Glomerular visceral epithelial cell (primary cell): ENCODE measurements around the gene HMCN1.
"Not testable (repeated sequence)": the region's sequence is repeated elsewhere in the genome, so short reads cannot be mapped to it uniquely, and the experiment has no call there.

Experiments used
- DNase-seq: peaks from one replicate; pipeline ENCODE4 v3.0.0-alpha.2; 2016; ENCODE audit errors: extremely low spot score

The HMCN1 gene

GRCh38 chr1:185853739-185854138 lies 119.5 kb downstream of the HMCN1 start:
- peak; percentile 31 for DNase-seq

- DNase-seq: no peak
Measured at GRCh38 chr1:185856482-185856881, 122.3 kb downstream of the HMCN1 start.

GRCh38 chr1:185857442-185857841 lies 123.3 kb downstream of the HMCN1 start:
- no peak for DNase-seq

- DNase-seq: no peak
Measured at GRCh38 chr1:185860311-185860710, 126.1 kb downstream of the HMCN1 start.

GRCh38 chr1:185860859-185861258 lies 126.7 kb downstream of the HMCN1 start:
- no peak for DNase-seq

GRCh38 chr1:185861630-185862029 lies 127.4 kb downstream of the HMCN1 start:
- no peak for DNase-seq

GRCh38 chr1:185862235-185862634 lies 128.0 kb downstream of the HMCN1 start:
- no peak for DNase-seq

GRCh38 chr1:185864331-185864730 lies 130.1 kb downstream of the HMCN1 start:
- DNase-seq: no peak

- peak; percentile 57 for DNase-seq
Measured at GRCh38 chr1:185864889-185865517, 130.8 kb downstream of the HMCN1 start.

GRCh38 chr1:185869590-185869989 lies 135.4 kb downstream of the HMCN1 start:
- DNase-seq: no peak

GRCh38 chr1:185871627-185872150 lies 137.5 kb downstream of the HMCN1 start:
- DNase-seq: no peak

- no peak for DNase-seq
Measured at GRCh38 chr1:185874246-185874645, 140.1 kb downstream of the HMCN1 start.

- DNase-seq: no peak
Measured at GRCh38 chr1:185880330-185880729, 146.1 kb downstream of the HMCN1 start.

- DNase-seq: no peak
Measured at GRCh38 chr1:185880779-185881333, 146.7 kb downstream of the HMCN1 start.

- DNase-seq: no peak
Measured at GRCh38 chr1:185886046-185886445, 151.9 kb downstream of the HMCN1 start.

- no peak for DNase-seq
Measured at GRCh38 chr1:185886671-185887070, 152.5 kb downstream of the HMCN1 start.

GRCh38 chr1:185892831-185893403 lies 158.7 kb downstream of the HMCN1 start:
- DNase-seq: not testable (repeated sequence)

GRCh38 chr1:185894791-185895190 lies 160.6 kb downstream of the HMCN1 start:
- DNase-seq: no peak

GRCh38 chr1:185895208-185895900 lies 161.2 kb downstream of the HMCN1 start:
- no peak for DNase-seq

GRCh38 chr1:185896863-185897262 lies 162.7 kb downstream of the HMCN1 start:
- DNase-seq: no peak

GRCh38 chr1:185906186-185906585 lies 172.0 kb downstream of the HMCN1 start:
- no peak for DNase-seq

GRCh38 chr1:185907246-185907645 lies 173.1 kb downstream of the HMCN1 start:
- DNase-seq: no peak

- no peak for DNase-seq
Measured at GRCh38 chr1:185911978-185912377, 177.8 kb downstream of the HMCN1 start.
